Sciatic nerve (tissue), 2 donors: ENCODE measurements around the gene ZCCHC4. TPM values are rescaled to one million over a fixed set of nuclear protein-coding genes. Genes with fewer than 3 reads are reported as not detected.
"Not testable (repeated sequence)": the region's sequence is repeated elsewhere in the genome, so short reads cannot be mapped to it uniquely, and the experiment has no call there.

Source experiments
- ATAC-seq: fragments of 200-7000 bp; cut with Tn5 transposase; one replicate; pipeline ENCODE4 v1.9.1; 2020; ENCODE audit warnings: mild to moderate bottlenecking, moderate library complexity
- DNase-seq: peaks from one replicate; pipeline ENCODE4 v3.0.0-alpha.2; 2020; ENCODE audit warnings: low spot score
- intact Hi-C: fragments of 100-400 bp; cut with DNase I; formaldehyde crosslinking; loops from one replicate; pipeline ENCODE4 v1.14.2; 2022
- total RNA-seq: library from RNA; stranded (reverse); fragmentation: NEBNext Ultra II Directional; extraction: Animal tissue kit (Norgen Biotek cat#: 25700); gene quantifications from one replicate; pipeline ENCODE4 v1.2.1, GENCODE V29; 2021
- donor health status: DM: no; HTN: no; CAD: no.
- donor health status: DM: no; HTN: no; CAD: no.

The ZCCHC4 gene
- total RNA-seq, 1 donor from 2014 or later: 13.9 TPM

GRCh38 chr4:25313201-25313895 lies 774 bp downstream of the ZCCHC4 start:
- intact Hi-C loops: no loop called here
- no peak for DNase-seq
- ATAC-seq: no peak

- DNase-seq: no peak
- no peak for ATAC-seq
- intact Hi-C loops: no loop called here
These were observed 7.8 kb downstream of the ZCCHC4 start for GRCh38 chr4:25320336-25320735.

DNA sequence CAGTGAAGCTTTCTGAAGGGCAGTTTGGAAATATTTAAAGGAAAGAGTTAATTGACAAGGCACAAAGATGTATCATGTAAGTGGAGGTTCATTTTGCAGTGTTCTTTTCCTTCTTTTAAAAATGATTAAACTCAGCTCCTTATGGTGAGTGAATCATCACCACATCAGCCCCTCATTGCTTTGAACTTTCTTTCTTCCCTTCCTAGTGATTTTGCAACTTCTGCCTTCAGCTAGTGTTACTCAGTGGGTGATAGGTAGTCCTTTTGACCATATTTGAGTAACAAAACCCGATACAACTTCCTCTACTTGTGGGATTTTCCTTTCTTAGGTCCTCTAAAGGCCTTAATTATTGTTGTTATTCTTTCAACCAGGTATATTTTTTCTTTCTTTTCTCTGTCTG lies 8.2 kb downstream of the ZCCHC4 start:
- ATAC-seq (no peak), DNase-seq (no peak)
- intact Hi-C loops: no loop called here

- no peak for ATAC-seq
- no peak for DNase-seq
- intact Hi-C loops: no loop called here
These were observed 9.1 kb downstream of the ZCCHC4 start for GRCh38 chr4:25321703-25322102.

DNA sequence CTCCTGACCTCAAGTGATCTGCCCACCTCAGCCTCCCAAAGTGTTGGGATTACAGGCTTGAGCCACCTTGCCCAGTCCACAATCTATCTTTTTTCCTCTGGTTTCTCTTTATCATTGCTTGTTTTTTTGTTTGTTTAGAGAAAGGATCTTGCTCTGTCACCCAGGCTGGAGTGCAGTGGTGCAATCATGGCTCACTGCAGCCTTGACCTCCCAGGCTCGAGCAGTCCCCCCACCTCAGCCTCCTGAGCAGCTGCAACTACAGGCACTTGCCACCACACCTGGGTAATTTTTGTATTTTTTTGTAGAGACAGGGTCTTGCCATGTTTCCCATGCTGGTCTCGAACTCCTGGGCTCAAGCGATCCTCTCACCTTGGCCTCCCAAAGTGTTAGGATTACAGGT lies 15.9 kb downstream of the ZCCHC4 start:
- DNase-seq, intact Hi-C loops, ATAC-seq: not testable (repeated sequence)

- DNase-seq: no peak
- ATAC-seq: no peak
- intact Hi-C loops: no loop called here
These were observed 17.8 kb downstream of the ZCCHC4 start for GRCh38 chr4:25330335-25330734.

DNA sequence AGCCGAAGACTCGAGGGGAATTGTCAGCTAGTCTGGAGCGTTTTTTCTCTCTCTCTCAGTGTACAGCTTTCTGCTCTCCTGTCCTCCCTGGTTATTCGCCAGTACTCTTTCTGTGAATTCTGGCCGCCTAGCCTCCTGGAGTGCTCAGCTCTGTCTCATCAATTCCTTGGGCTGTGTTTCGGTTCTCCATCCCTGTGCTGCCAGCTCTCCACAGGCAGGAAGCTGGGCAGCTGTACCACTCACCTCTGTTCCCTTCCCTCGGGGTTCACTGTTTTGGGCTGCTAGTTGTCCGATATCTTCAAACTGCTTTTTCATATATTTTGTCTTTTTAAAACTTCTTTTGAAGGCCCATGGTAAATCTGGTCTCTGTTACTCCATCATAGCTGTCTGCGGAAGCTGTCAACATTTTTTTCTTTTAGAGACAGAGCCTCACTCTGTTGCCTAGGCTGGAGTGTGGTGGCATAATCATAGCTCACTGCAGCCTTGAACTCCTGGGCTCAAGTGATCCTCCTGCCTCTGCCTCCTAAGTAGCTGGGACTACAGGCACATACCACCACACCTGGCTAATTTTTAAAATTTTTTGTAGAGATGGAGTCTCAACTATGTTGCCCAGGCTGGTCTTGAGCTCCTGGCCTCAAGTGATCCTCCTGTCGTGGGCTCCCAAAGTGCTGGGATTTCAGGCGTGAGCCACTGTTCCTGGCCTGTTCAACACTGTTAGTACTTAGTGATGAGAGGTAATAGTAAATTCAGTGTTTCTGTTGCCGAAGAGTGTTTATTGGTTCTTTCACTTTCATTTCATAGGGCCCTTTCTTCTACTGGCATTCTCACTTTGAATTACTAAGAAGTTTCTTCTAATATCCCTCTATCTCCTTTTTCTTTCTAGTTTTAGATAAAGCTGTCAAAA lies 18.6 kb downstream of the ZCCHC4 start:
- intact Hi-C loops: no loop called here
- no peak for ATAC-seq

GRCh38 chr4:25343671-25344070 lies 31.1 kb downstream of the ZCCHC4 start:
- no peak for ATAC-seq
- no peak for DNase-seq
- intact Hi-C loops: no loop called here

More for the DNA sequence above, 18.6 kb downstream of the ZCCHC4 start:
- DNase-seq: no peak

DNA sequence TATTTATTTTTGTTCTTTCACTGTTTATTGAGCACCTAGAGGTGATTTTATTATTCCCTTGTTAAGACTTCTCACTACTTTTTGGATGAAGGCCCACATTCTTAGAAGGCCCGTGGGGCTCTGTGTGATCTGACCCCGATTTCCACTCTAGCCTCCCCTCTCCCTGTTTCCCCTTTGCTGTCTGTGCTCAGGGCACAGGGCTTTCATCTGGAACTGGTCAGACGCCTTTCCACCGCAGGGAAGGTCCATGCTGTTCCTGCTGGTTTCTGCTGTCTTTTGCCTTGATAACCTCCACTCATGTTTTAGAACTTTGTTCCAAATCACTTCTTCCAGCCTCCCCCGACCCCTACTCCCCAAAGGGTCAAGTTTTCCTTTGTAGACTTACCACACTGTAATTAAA lies 33.2 kb downstream of the ZCCHC4 start:
- ATAC-seq: peak; percentile 73
- no peak for DNase-seq

DNA sequence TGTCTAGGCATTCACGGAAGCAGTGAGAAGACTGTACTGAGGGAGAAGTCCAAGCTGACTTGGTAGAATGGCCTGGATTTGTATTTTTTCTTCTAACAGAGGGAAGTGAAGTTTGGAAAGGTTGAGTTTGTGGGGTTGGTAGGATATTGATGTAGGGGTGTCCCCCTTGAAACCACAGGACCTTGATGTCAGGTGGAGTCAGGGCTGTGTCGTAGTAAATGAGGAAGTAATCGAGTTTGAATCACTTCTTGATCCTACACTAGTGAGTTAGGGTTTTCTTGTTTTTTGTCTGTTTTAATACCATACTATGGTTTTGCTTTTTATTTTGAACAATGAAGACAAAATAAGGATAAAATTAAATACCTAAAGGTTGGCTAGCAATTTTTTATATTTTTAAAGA lies 34.3 kb downstream of the ZCCHC4 start:
- ATAC-seq (no peak), DNase-seq (no peak)
- intact Hi-C loops: no loop called here

More for the DNA sequence above, 33.2 kb downstream of the ZCCHC4 start:
- intact Hi-C loops: no loop called here

DNA sequence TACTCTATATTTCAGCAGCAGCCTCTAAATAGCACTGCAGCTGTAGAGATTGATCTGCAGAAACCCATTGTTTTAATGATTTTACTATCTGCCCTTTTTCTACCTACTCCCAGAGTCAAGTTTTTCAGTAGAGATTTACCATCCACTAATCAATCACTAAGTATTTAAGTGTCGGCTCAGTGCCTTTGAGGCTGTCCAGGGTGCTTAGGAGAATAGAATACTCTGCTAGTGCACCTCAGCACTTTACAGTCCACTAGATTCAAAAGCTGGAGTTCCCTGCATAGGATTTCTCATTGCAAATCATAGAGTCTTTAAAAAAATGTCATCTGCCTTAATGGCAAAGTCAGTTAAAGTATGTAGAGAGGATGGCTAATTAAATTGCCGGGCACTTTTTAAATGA lies 34.9 kb downstream of the ZCCHC4 start:
- no peak for DNase-seq
- ATAC-seq: no peak
- intact Hi-C loops: no loop called here

- DNase-seq (no peak), ATAC-seq (no peak)
- intact Hi-C loops: no loop called here
These were observed 35.4 kb downstream of the ZCCHC4 start for GRCh38 chr4:25347971-25348370.

DNA sequence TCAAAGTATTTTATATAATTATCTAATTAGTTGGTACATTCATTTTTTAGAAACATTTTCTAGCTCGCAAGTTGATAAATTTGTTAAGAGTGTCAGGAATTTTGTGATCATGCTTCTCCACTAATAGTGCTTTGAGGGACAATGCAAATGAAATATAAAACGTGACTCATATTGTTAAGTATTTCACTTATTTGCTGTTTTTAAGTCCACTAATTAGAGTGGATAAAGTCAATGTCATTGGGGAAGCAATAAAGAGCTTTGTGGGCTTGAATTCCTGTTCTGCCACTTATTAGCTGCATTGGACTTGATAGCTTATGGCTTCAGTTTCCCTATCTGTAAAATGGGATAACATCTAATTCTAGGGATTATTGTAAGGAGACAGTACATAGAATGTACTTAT lies 38.0 kb downstream of the ZCCHC4 start:
- intact Hi-C loops: no loop called here
- DNase-seq (no peak), ATAC-seq (no peak)

DNA sequence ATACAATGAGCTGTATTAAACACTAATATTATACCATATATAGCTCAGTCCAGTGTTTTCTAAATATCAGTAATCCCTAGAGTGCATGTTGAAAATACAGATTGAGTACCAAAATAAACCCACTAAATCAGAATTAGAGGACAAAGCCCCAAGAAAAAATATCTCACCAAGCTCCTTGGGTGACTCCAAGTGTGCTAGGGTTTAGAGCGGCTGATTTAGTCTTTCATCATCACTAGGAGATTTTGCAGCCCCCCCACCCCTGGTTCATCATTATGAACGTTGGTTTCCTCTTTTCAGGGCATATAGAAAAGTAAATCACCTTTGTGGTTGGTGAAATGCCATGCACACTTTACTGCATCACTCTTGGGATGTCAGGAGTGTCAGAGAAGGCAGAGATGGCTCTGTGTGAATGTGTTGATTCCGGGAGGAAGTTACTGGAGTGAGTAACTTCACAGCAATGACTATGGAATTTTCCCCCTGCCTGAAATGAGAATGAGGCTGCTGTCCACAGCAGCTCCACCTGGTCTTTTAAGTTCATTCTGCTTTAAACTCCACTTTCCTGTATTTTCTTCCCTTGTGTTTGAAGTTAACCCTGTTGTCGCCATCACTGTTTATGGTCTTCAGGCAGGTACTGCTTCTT lies 39.3 kb downstream of the ZCCHC4 start:
- intact Hi-C loops: no loop called here
- no peak for DNase-seq
- no peak for ATAC-seq

DNA sequence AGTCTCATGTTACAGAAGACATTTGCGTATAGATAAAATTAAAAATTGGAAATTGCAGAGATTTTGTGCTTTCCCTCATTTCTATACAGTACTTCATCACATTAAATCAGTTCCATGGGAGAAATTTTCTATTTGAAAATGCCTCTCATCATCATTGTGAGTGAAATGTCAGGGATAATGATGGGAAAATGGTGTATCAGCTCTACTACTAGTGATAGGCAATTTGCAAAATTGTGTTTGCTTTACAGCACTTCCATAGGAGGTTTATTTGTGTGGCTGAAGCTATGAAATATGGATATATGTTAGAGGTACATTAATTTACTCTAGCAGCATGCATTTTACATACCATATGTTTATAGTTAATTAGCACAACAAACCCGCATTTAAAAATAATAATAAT lies 43.5 kb downstream of the ZCCHC4 start:
- intact Hi-C loops: no loop called here
- DNase-seq: no peak
- no peak for ATAC-seq

- DNase-seq (no peak), ATAC-seq (no peak)
- intact Hi-C loops: no loop called here
These were observed 46.1 kb downstream of the ZCCHC4 start for GRCh38 chr4:25358515-25359275.

DNA sequence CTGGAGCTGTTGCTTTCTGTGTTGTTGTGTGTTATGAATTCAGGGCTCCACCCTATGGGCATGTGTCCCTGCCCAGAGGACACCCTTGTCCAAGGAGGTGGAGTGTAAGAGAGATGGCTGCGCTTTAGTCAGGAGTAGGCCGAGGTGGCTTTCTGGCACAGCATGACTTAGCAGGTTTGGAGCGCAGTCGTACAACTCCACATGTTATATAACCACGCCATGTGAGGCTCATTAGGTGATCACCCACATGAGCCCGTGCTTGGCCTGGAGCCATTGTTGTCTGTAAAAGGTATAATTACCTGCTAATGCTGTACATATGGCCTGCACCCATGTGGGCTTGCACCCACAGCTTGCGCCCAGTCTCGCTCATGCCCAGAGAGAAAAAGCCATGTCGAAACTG lies 48.7 kb downstream of the ZCCHC4 start:
- ATAC-seq (no peak), DNase-seq (no peak)
- intact Hi-C loops: no loop called here

- ATAC-seq: no peak
- no peak for DNase-seq
- intact Hi-C loops: no loop called here
These were observed 54.5 kb downstream of the ZCCHC4 start for GRCh38 chr4:25367004-25367621.

DNA sequence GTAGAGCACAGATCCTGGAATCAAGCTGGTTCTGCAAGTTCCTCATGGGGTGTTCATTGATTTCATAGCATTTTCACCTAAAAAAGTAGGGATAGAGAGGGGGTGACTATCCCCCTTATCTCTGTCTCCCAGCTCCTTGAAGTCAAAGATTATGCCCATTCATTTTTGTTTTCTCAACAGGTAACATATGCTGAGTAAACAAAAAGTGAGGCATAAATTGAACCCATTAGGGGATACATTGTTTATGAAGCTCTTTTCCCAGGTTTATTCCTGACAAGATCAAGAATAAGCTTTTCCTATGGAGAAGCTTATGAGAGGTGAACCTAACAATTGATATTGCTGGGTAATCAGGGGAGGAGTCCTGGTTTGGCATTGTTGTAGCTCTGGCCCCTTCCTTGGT lies 55.3 kb downstream of the ZCCHC4 start:
- intact Hi-C loops: no loop called here

More for the DNA sequence above, 55.3 kb downstream of the ZCCHC4 start:
- ATAC-seq (no peak), DNase-seq (no peak)
